Amygdala (tissue), 56 donors: ENCODE data around the gene NEK6.
A peak's percentile ranks its signal among the peaks of the same experiment; 100 is the strongest.

ENCODE experiments used
- DNase-seq, 56 donors: peaks; one replicate each; lab custom pipeline; 2025; lab: John Stamatoyannopoulos, UW

Gene NEK6

GRCh38 chr9:124259158-124259808 is 1.5 kb downstream of the NEK6 start:
- DNase-seq = peak in 15 of 56 donors; percentile 13 to 57 (median 31)

DNA sequence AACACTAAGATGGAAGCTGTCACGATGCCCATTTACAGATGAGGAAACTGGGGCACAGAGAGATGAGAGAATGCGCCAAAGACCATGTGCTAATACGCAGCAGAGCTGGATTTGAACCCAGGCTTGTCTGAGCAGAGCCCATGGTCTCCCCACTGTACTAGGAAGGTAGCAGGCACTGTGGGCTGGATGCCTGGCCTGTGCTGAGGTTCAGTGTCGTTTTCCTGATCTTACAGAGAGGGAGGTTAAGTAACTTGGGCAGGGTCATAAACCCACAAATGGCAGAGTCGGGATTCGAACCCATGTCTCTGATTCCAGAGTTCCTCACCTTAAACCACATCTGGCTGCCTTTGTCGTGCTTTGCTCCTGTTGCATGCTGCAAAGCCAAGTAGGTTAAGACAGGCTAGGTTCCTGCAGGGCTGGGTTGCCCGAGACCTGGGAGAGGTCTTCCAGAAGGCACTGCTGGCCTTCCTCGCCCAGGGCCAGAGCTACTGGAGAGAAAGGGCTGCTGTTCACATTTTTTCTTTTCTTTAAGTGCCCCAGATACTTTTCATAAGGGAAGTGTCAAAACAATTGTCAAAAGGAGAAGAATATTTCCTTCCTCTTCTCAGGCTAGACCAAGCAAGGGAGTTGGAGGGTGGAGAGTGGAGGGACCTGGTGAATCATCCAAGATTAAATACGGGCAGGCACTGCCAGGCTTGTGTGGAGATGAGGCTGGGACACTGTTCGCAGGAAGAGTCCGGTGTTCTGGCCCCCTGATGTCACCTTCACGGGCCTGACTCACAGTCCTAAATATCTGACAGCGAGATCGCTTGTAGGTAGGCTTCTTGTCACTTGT is 3.2 kb downstream of the NEK6 start:
- DNase-seq = peak in 3 of 56 donors; percentile 17 to 23 (median 19)

GRCh38 chr9:124261736-124262648 is 4.2 kb downstream of the NEK6 start:
- DNase-seq = no peak

DNA sequence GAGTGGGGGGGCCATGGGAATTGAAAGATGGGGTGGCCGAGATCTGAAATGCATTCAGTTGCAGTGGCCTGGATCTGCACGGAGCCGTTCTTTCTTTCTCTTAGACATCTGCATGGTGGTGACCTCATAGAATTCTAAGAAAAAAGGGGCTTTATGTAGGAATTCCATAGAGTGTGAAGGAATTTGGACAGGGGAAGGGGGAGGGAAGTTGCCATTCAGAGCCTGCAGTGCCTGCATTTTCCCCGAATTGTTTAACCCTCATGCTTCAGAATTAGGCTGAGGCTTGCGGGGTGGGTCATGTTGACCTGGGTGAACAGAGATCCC is 4.9 kb downstream of the NEK6 start:
- no peak for DNase-seq

DNA sequence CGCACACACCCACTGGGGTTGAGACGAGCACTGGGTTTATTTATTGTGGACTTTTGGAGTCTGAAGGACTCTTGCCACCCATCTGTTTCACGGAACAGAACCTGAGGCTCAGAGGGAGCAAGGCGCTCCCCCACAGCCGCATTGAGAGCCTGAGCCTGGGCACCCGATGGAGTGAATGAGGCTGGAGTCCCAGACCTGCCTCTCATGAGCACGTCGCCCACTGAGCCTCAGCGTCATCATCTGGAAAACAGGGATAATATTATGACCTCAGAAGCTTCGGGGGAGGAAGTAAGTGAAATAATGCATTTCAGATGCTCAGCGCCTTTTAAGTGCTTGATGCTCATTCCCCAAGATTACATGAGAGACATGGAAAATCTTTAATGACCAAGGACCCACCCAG is 5.5 kb downstream of the NEK6 start:
- no peak for DNase-seq

DNA sequence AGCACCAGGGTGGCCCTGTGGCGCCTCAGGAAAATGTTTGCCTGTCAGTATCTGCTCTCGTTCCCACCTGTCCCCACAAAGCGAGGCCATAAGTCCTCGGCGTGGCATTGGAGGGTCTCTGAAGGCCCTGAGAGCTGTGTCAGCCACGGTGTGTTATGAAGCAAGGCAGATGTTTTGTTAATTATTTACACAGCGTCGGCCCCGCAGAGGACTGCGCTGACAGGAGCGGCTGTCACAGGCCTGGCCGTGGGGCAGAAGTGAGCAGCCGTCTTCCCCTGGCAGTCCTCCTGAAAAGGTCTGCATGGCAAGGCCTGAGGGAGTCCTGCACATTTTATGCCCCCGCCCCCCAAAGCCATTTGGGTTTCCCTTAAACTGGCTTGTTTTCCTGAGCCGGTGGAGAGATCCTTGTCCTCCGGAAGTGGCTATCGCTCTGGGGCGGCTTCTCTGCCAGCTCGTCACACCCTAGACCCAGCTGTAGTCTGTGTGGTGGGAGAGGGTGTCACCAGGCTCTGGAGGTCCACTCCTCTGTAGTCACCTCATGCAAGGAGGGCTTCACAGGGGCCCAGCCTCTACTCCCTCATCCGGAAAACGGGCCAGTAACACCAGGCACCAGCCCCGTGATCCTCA is 6.2 kb downstream of the NEK6 start:
- no peak for DNase-seq

DNA sequence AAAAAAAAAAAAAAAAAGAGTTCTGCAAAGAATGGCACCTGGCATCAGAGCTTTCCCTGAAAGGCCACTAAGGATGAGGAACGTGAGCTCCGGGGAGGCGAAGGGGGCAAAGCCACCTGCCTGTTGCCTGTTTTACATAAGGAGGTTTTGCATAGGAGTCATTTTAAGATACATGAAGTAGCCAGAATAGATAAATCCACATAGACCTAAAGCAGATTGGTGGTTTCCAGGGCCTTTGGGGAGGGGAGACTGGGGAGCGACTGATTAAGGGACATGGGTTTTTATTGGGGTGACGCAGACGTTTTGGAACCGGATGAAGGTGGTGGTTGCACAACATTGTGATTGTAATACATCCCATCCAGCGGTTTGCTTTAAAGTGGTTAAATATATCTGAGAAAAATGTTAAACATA is 7.1 kb downstream of the NEK6 start:
- no peak for DNase-seq

- DNase-seq = no peak
Measured at GRCh38 chr9:124265551-124265950, 7.8 kb downstream of the NEK6 start.

- DNase-seq = no peak
Measured at GRCh38 chr9:124266139-124266825, 8.5 kb downstream of the NEK6 start.

DNA sequence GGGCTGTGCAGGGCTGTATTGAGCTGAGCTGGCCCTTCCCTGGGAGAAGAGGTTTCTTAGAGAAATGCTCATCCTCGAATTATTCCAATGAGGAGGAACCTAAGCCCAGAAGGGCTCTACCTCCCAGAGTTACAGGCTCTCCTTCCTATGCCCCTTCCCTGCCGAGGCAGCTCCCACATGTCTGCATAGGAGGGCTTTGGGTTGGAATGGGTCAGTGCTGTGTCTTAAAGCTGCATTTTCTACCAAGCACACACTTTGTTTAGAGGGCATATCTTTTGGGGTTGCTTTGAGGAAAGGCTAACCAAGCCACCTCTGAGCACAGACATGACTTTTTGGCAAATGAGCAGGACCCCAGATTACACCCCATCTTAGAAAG is 9.1 kb downstream of the NEK6 start:
- DNase-seq = no peak

GRCh38 chr9:124267271-124267807 is 9.6 kb downstream of the NEK6 start:
- peak in 30 of 56 donors; percentile 16 to 80 (median 41) for DNase-seq

DNA sequence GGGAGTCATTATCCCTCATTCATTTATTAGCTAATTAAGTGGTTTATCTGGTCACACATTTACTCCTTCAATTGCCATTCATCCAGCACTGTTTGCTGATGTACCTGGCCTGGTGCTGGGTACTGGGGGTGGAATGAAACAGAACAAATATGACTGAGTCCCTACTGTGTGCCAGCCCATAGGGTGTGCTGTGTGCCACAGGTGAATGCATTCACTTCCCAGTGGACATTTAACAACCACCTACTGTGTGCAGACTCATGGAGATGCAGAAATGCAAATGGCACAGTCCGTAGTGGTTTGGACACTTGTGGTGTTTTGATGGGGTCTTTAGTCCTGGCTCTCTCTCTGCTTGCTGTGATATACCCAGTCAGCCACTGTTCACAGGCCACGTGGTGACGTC is 10.5 kb downstream of the NEK6 start:
- DNase-seq = no peak

DNA sequence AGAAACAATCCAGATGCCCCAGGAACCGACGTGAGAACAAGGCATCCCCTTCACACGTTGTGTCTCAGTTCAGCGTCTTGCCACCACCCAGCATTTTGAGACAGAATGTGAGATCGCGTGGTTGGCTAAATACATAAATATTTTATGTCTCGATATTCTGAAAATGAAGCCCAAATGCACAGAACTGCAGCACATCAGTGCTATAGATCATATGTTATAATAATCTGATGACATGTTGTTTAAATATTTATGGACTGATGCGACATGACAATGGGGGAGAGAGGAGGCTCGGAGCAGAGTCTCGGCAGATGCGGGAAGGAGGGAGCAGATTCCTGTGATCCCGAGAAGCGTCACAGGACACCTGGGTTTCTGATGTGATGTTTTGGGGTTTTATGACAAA is 10.9 kb downstream of the NEK6 start:
- DNase-seq = no peak

- DNase-seq = no peak
Measured at GRCh38 chr9:124269556-124269955, 11.8 kb downstream of the NEK6 start.

- peak in 1 of 56 donors; percentile 16 for DNase-seq
Measured at GRCh38 chr9:124270504-124271335, 13.0 kb downstream of the NEK6 start.

GRCh38 chr9:124271660-124272059 is 13.9 kb downstream of the NEK6 start:
- no peak for DNase-seq

DNA sequence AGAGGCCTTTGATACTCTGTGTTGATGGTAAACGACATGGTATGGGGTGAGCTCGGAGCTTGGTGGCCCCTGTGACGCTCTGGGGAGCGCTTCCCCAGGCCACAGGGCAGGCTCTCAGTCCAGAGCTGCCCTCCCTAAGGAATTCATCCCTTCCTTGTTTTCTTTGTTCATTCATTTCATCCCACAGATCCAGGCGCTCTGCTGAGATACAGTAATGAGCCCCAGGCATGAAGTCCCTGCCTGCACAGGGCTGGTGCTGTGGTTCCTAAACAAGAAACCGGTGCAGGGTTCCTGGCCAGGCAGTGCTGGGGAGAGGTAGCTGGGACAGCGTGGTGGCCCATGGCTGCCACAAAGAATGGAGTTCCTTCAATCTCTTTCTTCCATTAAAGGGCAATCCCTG is 14.4 kb downstream of the NEK6 start:
- no peak for DNase-seq

GRCh38 chr9:124272979-124273378 is 15.2 kb downstream of the NEK6 start:
- DNase-seq = no peak
